H1 (cell line): ENCODE results near the gene NFATC1. TPM values are rescaled to one million over a fixed set of nuclear protein-coding genes. Genes with fewer than 3 reads are reported as not detected.

Experiments used
- CEBPB ChIP-seq: IDR thresholded peaks from 2 replicates; pipeline ENCODE4 v1.6.1; 2012; ENCODE audit warnings: low read depth, low read length
- EZH2 ChIP-seq: fragments of 200-600 bp; sonication (generic); IDR thresholded peaks from 2 replicates; pipeline ENCODE4 v1.7.1; 2012; ENCODE audit warnings: low read depth, mild to moderate bottlenecking, moderate library complexity, low read length, inconsistent platforms; ENCODE audit not compliant: severe bottlenecking
- SP2 ChIP-seq: IDR thresholded peaks from 2 replicates; pipeline ENCODE4 v1.6.1; 2012; ENCODE audit warnings: mild to moderate bottlenecking, low read length, inconsistent platforms
- TAF1 ChIP-seq: IDR thresholded peaks from 2 replicates; pipeline ENCODE4 v1.6.1; 2011; ENCODE audit warnings: mild to moderate bottlenecking, low read depth, low read length
- YY1 ChIP-seq: IDR thresholded peaks from 2 replicates; pipeline ENCODE4 v1.6.1; 2011; ENCODE audit warnings: low read depth, mild to moderate bottlenecking, low read length
- polyA plus RNA-seq, 7 experiments: library from polyadenylated mRNA; depleted of rRNA in 3 of 7; stranded (reverse) in 5 of 7; unstranded in 2 of 7; fragments of >200 nt in 5 of 7; fragments of 200-250 nt in 2 of 7; gene quantifications; 1 replicate in 5 of 7; 2 replicates in 1 of 7; 4 replicates in 1 of 7; pipeline versions ENCODE4 v1.2.1 to v1.2.3, GENCODE V29; 2011 to 2013; ENCODE audit warnings: missing spikeins in 2 of 7, mixed read lengths in 2 of 7
- total RNA-seq: library from RNA; stranded (reverse); fragmentation: NEBNext Ultra II Directional; extraction: Animal tissue kit (Norgen Biotek cat#: 25700); gene quantifications from 2 replicates; pipeline ENCODE4 v1.2.1, GENCODE V29; 2021

The NFATC1 gene
- total and polyA plus RNA-seq, 2 of the 8 experiments (the other 6 are each of a cell fraction or from before 2014, with no cell fraction given): 2.0 to 6.6 TPM

DNA sequence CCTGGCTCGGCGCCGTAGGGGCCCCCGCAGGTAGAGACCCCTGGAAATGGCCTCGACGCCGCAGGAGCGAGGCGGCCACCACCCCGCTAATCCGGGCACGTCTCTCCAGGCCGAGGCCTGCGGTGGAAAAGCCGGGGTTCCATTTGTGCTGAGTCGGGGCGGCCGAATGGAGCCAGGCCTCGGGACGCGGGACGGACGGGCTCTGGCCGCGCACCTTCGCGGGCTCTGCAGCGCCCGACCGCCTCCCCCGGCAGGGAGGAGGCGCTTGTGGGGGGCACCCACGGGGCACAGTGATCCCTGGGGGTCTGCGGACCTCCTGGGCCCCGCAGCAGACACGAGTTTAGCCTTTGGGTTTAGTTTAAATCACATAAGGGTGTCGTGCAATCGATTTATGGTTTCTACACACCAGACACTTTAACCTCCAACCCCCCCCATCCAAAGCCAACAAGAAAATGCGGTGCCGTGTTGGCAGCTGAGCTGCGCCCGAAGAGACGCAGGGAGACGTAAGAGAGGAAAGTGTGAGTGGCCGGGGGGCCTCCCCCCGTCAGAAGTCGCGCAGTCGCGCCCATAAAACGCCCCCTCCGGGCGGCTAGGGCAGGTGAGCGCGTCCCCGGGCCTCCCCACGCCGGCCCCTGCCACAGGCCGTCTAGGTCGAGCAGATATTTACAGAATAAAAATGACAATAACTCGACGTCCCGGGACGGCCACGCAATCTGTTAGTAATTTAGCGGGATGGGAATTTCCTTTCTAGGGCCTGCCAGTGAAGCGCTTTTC is 1.0 kb upstream of the NFATC1 start (continued):
- no peak for TF ChIP-seq SP2
- 0 out of 2 replicates have a peak, but pooled peaks have one; percentile 38 for TF ChIP-seq TAF1
- TF ChIP-seq CEBPB: no peak
- TF ChIP-seq EZH2: peak; percentile 74
- no peak for TF ChIP-seq YY1
